ENCODE results near the gene DIP2C.

DIP2C gene

GRCh38 chr10:488081-488932 is 201.2 kb downstream of the DIP2C start:
- no peak for DNase-seq

- peak; percentile 9 for DNase-seq
These were observed 202.7 kb downstream of the DIP2C start for GRCh38 chr10:486666-487322.

- no peak for DNase-seq
These were observed 203.3 kb downstream of the DIP2C start for GRCh38 chr10:486206-486605.

GRCh38 chr10:485776-486175 is 203.7 kb downstream of the DIP2C start:
- DNase-seq: no peak

GRCh38 chr10:484925-485661 is 204.4 kb downstream of the DIP2C start:
- DNase-seq: peak; percentile 29

GRCh38 chr10:484441-484924 is 205.0 kb downstream of the DIP2C start:
- DNase-seq: peak; percentile 31

- DNase-seq: peak; percentile 14
These were observed 206.2 kb downstream of the DIP2C start for GRCh38 chr10:483261-483660.

- no peak for DNase-seq
These were observed 206.6 kb downstream of the DIP2C start for GRCh38 chr10:482848-483247.

GRCh38 chr10:482051-482501 is 207.4 kb downstream of the DIP2C start:
- peak; percentile 24 for DNase-seq

GRCh38 chr10:481628-482027 is 207.8 kb downstream of the DIP2C start:
- DNase-seq: peak; percentile 23

- peak; percentile 21 for DNase-seq
These were observed 208.4 kb downstream of the DIP2C start for GRCh38 chr10:480928-481552.

GRCh38 chr10:480498-480927 is 209.0 kb downstream of the DIP2C start:
- peak; percentile 4 for DNase-seq

- peak; percentile 8 for DNase-seq
These were observed 209.6 kb downstream of the DIP2C start for GRCh38 chr10:479706-480497.

- DNase-seq: peak; percentile 14
These were observed 210.8 kb downstream of the DIP2C start for GRCh38 chr10:478471-479245.

GRCh38 chr10:477620-478019 is 211.8 kb downstream of the DIP2C start:
- DNase-seq: no peak

GRCh38 chr10:476455-476780 is 213.1 kb downstream of the DIP2C start:
- DNase-seq: peak; percentile 7

GRCh38 chr10:475709-476454 is 213.6 kb downstream of the DIP2C start:
- no peak for DNase-seq

- DNase-seq: peak; percentile 11
These were observed 214.5 kb downstream of the DIP2C start for GRCh38 chr10:474946-475345.

GRCh38 chr10:474406-474805 is 215.1 kb downstream of the DIP2C start:
- no peak for DNase-seq

GRCh38 chr10:472241-472910 is 217.1 kb downstream of the DIP2C start:
- DNase-seq: peak; percentile 17

Measured in activated CD4-positive, CD25-positive, alpha-beta regulatory T cell treated with anti-CD3 and anti-CD28 coated beads, Interleukin-2, amount 50 U/mL, for 72 hours (primary cell).